H9 (cell line): ENCODE measurements around the gene C6orf120. TPM values are rescaled to one million over a fixed set of nuclear protein-coding genes. Genes with fewer than 3 reads are reported as not detected.

Experiments used
- DNase-seq: peaks from one replicate; pipeline ENCODE4 v3.0.0-alpha.2; 2017
- H2AFZ ChIP-seq: one replicate; pipeline ENCODE4 v1.6.1; 2013; ENCODE audit warnings: mild to moderate bottlenecking, low read length, control low read depth, moderate library complexity
- H2AK5ac ChIP-seq: 2 replicates; pipeline ENCODE4 v1.6.1; 2013; ENCODE audit warnings: low read length, control low read depth, mixed read lengths; ENCODE audit not compliant: insufficient read length
- H2BK120ac ChIP-seq: one replicate; pipeline ENCODE4 v1.6.1; 2013; ENCODE audit warnings: low read depth, mild to moderate bottlenecking, low read length, control low read depth, inconsistent platforms; ENCODE audit not compliant: poor library complexity, severe bottlenecking
- H2BK12ac ChIP-seq: 2 replicates; pipeline ENCODE4 v1.6.1; 2013; ENCODE audit warnings: low read length, control low read depth, mixed read lengths, low read depth; ENCODE audit not compliant: insufficient read length
- H2BK15ac ChIP-seq: 2 replicates; pipeline ENCODE4 v1.6.1; 2013; ENCODE audit warnings: low read depth, low read length, control low read depth
- H2BK20ac ChIP-seq: one replicate; pipeline ENCODE4 v1.6.1; 2013; ENCODE audit warnings: low read depth, mild to moderate bottlenecking, low read length, control low read depth, inconsistent platforms; ENCODE audit not compliant: poor library complexity, severe bottlenecking
- H2BK5ac ChIP-seq: 2 replicates; pipeline ENCODE4 v1.6.1; 2013; ENCODE audit warnings: low read length, control low read depth, mixed read lengths; ENCODE audit not compliant: insufficient read length
- H3K14ac ChIP-seq: 2 replicates; pipeline ENCODE4 v1.6.1; 2013; ENCODE audit warnings: low read length, control low read depth; ENCODE audit not compliant: insufficient read depth
- H3K18ac ChIP-seq: 2 replicates; pipeline ENCODE4 v1.6.1; 2013; ENCODE audit warnings: low read depth, mild to moderate bottlenecking, mixed read lengths, low read length, control low read depth; ENCODE audit not compliant: insufficient read length
- H3K23ac ChIP-seq: 2 replicates; pipeline ENCODE4 v1.6.1; 2013; ENCODE audit warnings: low read length, control low read depth, mixed read lengths, low read depth; ENCODE audit not compliant: insufficient read length
- H3K23me2 ChIP-seq: 2 replicates; pipeline ENCODE4 v1.6.1; 2013; ENCODE audit warnings: low read depth, mild to moderate bottlenecking, mixed read lengths, low read length, control low read depth; ENCODE audit not compliant: insufficient read length, poor library complexity, severe bottlenecking
- H3K27ac ChIP-seq: 2 replicates; pipeline ENCODE4 v1.5.1; 2013; ENCODE audit warnings: low read length, control low read depth, mixed read lengths, low read depth; ENCODE audit not compliant: insufficient read length
- H3K27me3 ChIP-seq: 2 replicates; pipeline ENCODE4 v1.6.1; 2013; ENCODE audit warnings: low read length, control low read depth, inconsistent platforms; ENCODE audit not compliant: insufficient read depth
- H3K4ac ChIP-seq: 2 replicates; pipeline ENCODE4 v1.6.1; 2013; ENCODE audit warnings: low read depth, mild to moderate bottlenecking, control low read depth, inconsistent platforms, low read length, moderate library complexity
- H3K4me1 ChIP-seq: 2 replicates; pipeline ENCODE4 v1.6.1; 2013; ENCODE audit warnings: low read length, control low read depth, inconsistent platforms; ENCODE audit not compliant: insufficient read depth
- H3K4me2 ChIP-seq: 2 replicates; pipeline ENCODE4 v1.6.1; 2013; ENCODE audit warnings: low read length, control low read depth, mixed read lengths; ENCODE audit not compliant: insufficient read length, insufficient read depth
- H3K56ac ChIP-seq: 2 replicates; pipeline ENCODE4 v1.6.1; 2013; ENCODE audit warnings: low read depth, mild to moderate bottlenecking, mixed read lengths, low read length, control low read depth; ENCODE audit not compliant: insufficient read length
- H3K79me1 ChIP-seq: 2 replicates; pipeline ENCODE4 v1.6.1; 2013; ENCODE audit warnings: low read depth, mild to moderate bottlenecking, moderate library complexity, low read length, control low read depth, inconsistent platforms; ENCODE audit not compliant: insufficient read depth, poor library complexity, severe bottlenecking
- H3K79me2 ChIP-seq: 2 replicates; pipeline ENCODE4 v1.6.1; 2013; ENCODE audit warnings: low read length, control low read depth, inconsistent platforms; ENCODE audit not compliant: insufficient read depth
- H3K9ac ChIP-seq: 2 replicates; pipeline ENCODE4 v1.6.1; 2013; ENCODE audit warnings: low read length, control low read depth, mixed read lengths; ENCODE audit not compliant: insufficient read length; ENCODE audit errors: extremely low read depth
- H3K9me3 ChIP-seq: one replicate; pipeline ENCODE4 v1.6.1; 2013; ENCODE audit warnings: low read depth, low read length, inconsistent platforms; ENCODE audit not compliant: control insufficient read depth
- H3T11ph ChIP-seq: one replicate; pipeline ENCODE4 v1.6.1; 2013; ENCODE audit warnings: mild to moderate bottlenecking, low read length, control low read depth, inconsistent platforms
- H4K20me1 ChIP-seq: one replicate; pipeline ENCODE4 v1.6.1; 2013; ENCODE audit not compliant: control insufficient read depth, insufficient read length, insufficient read depth
- H4K5ac ChIP-seq: 2 replicates; pipeline ENCODE4 v1.6.1; 2013; ENCODE audit warnings: low read depth, mild to moderate bottlenecking, mixed read lengths, low read length, control low read depth; ENCODE audit not compliant: insufficient read length
- H4K8ac ChIP-seq: replicated peaks from 2 replicates; pipeline ENCODE4 v1.6.1; 2013; ENCODE audit warnings: low read length, control low read depth, mixed read lengths, low read depth; ENCODE audit not compliant: insufficient read length
- H4K91ac ChIP-seq: 2 replicates; pipeline ENCODE4 v1.6.1; 2013; ENCODE audit warnings: low read depth, mild to moderate bottlenecking, moderate library complexity, mixed read lengths, low read length, control low read depth; ENCODE audit not compliant: insufficient read length
- H3K27ac Mint-ChIP-seq, 3 experiments: 2 replicates in 2 of 3; 3 replicates in 1 of 3; pipeline ENCODE4 v1.8.0; 2020 to 2021; ENCODE audit warnings: mixed read lengths in 3 of 3, mild to moderate bottlenecking in 1 of 3, moderate library complexity in 1 of 3
- H3K27me3 Mint-ChIP-seq: 2 replicates; pipeline ENCODE4 v1.8.0; 2021; ENCODE audit warnings: low read depth, mild to moderate bottlenecking, moderate library complexity, mixed read lengths
- H3K36me3 Mint-ChIP-seq, 3 experiments: 2 replicates in 2 of 3; 3 replicates in 1 of 3; pipeline ENCODE4 v1.8.0; 2020 to 2021; ENCODE audit warnings: low read depth in 3 of 3, mixed read lengths in 3 of 3; ENCODE audit not compliant: insufficient read depth in 1 of 3
- H3K4me1 Mint-ChIP-seq, 2 experiments: 2 replicates each; pipeline ENCODE4 v1.8.0; 2020; ENCODE audit warnings: mixed read lengths in 2 of 2
- H3K4me3 Mint-ChIP-seq, 2 experiments: 2 replicates in 1 of 2; 3 replicates in 1 of 2; pipeline ENCODE4 v1.8.0; 2020 to 2021; ENCODE audit warnings: mild to moderate bottlenecking in 2 of 2, mixed read lengths in 2 of 2, moderate library complexity in 1 of 2
- H3K9me3 Mint-ChIP-seq, 2 experiments: 2 replicates in 1 of 2; 3 replicates in 1 of 2; pipeline ENCODE4 v1.8.0; 2020; ENCODE audit warnings: mild to moderate bottlenecking in 2 of 2, mixed read lengths in 2 of 2, moderate library complexity in 1 of 2
- CTCF ChIP-seq: fragments of 200-600 bp; sonication (generic); conservative IDR thresholded peaks from 3 replicates; pipeline ENCODE4 v1.8.0; 2021; ENCODE audit warnings: antibody characterized with exemption, mild to moderate bottlenecking
- WGBS: extraction: QIAGEN DNeasy Blood & Tissue Kit; methylation state at CpG from one replicate; pipeline ENCODE4 v1.1.7; 2013; ENCODE audit warnings: missing lambda C conversion rate, low lambda C conversion rate, mixed read lengths; ENCODE audit not compliant: insufficient read length; ENCODE audit errors: extremely low coverage; 5-methylcytosine and 5-hydroxymethylcytosine counted together
- total RNA-seq: library from RNA; stranded (reverse); gene quantifications from 2 replicates; pipeline ENCODE4 v1.2.1, GENCODE V29; 2021

C6orf120 gene
- total RNA-seq, 1 experiment from 2014 or later: 23.2 TPM

GRCh38 chr6:169654598-169655391 is 47.1 kb upstream of the C6orf120 start:
- Mint-ChIP-seq H3K9me3 (peaks cover 7 to 9% of the 10 kb centered on the region in 2 experiments; a peak in 2 of 5 replicates), H3K27me3 (no peaks in the 10 kb centered on the region), H3K4me1 (peaks cover 6 to 7% of the 10 kb centered on the region in 2 experiments), H3K4me3 (peak overlapping the region; percentile 66 to 80), H3K36me3 (peaks cover 54 to 80% (median 59%) of the 10 kb centered on the region in 3 experiments), H3K27ac (peak overlapping the region in 1 of 3 experiments; percentile 35; a peak in 1 of 7 replicates)
- Histone ChIP-seq H3K14ac (no peak overlapping the region), H2BK12ac (no peak overlapping the region), H4K8ac (no peak overlapping the region), H3K9me3 (peaks cover 9% of the 10 kb centered on the region), H2BK15ac (no peak overlapping the region), H4K91ac (no peak overlapping the region), H4K5ac (no peak overlapping the region), H3K27ac (no peak overlapping the region), H2AFZ (no peak overlapping the region), H3K4ac (no peak overlapping the region), H3K23me2 (peaks cover 1% of the 10 kb centered on the region), H3K4me2 (peak overlapping the region; percentile 14), H3K18ac (no peak overlapping the region), H3K79me1 (no peaks in the 10 kb centered on the region), H3K23ac (no peak overlapping the region), H4K20me1 (no peaks in the 10 kb centered on the region), H2AK5ac (no peak overlapping the region), H3K4me1 (no peaks in the 10 kb centered on the region), H2BK5ac (no peak overlapping the region), H3K9ac (no peak overlapping the region), H3K27me3 (no peaks in the 10 kb centered on the region), H2BK120ac (no peak overlapping the region), H3K56ac (no peak overlapping the region), H3K79me2 (no peaks in the 10 kb centered on the region), H2BK20ac (no peak overlapping the region), H3T11ph (no peak overlapping the region)
- DNase-seq: no peak
- peak; percentile 37; the same call in 2 of the 3 replicates for TF ChIP-seq CTCF
- WGBS: no CpG with 5 or more reads among the region's 46 CpGs
